Skin epidermis (tissue), 12 donors: ENCODE data around the gene LDLRAD3.

Experiments used
- H3K27ac ChIP-seq, 21 experiments: fragments of 200-600 bp; sonication (generic) in 11 of 21; one replicate each; pipeline ENCODE4 v1.5.0; 2020; ENCODE audit warnings: mild to moderate bottlenecking in 3 of 21, inconsistent platforms in 2 of 21, moderate library complexity in 2 of 21
- H3K4me3 ChIP-seq, 7 experiments: fragments of 200-600 bp; sonication (generic) in 2 of 7; one replicate each; pipeline ENCODE4 v1.5.0; 2020; ENCODE audit warnings: inconsistent platforms in 2 of 7, mild to moderate bottlenecking in 2 of 7, moderate library complexity in 1 of 7

Gene LDLRAD3

GRCh38 chr11:36141956-36142355 is 198.1 kb downstream of the LDLRAD3 start:
- Histone ChIP-seq H3K27ac (no peak overlapping the region), H3K4me3 (no peak overlapping the region)

GRCh38 chr11:36142439-36142838 is 198.6 kb downstream of the LDLRAD3 start:
- Histone ChIP-seq H3K4me3 (no peak overlapping the region), H3K27ac (no peak overlapping the region)

GRCh38 chr11:36142879-36143278 is 199.0 kb downstream of the LDLRAD3 start:
- Histone ChIP-seq H3K27ac (no peak overlapping the region), H3K4me3 (no peak overlapping the region)

GRCh38 chr11:36146437-36146836 is 202.6 kb downstream of the LDLRAD3 start:
- Histone ChIP-seq H3K4me3 (no peak overlapping the region), H3K27ac (no peak overlapping the region)

- no peak overlapping the region for H3K4me3 ChIP-seq
- H3K27ac ChIP-seq: no peak overlapping the region
Observed at GRCh38 chr11:36147491-36147890, 203.6 kb downstream of the LDLRAD3 start.

GRCh38 chr11:36148701-36149100 is 204.8 kb downstream of the LDLRAD3 start:
- Histone ChIP-seq H3K4me3 (no peak overlapping the region), H3K27ac (peak overlapping the region in 1 of 21 experiments; percentile 81)

- Histone ChIP-seq H3K27ac (peak overlapping the region in 10 of 21 experiments; percentile 5 to 81 (median 30)), H3K4me3 (no peak overlapping the region)
Observed at GRCh38 chr11:36149538-36150242, 205.8 kb downstream of the LDLRAD3 start.

- Histone ChIP-seq H3K4me3 (no peak overlapping the region), H3K27ac (peak overlapping the region in 1 of 21 experiments; percentile 81)
Observed at GRCh38 chr11:36150986-36151385, 207.1 kb downstream of the LDLRAD3 start.

GRCh38 chr11:36151933-36152580 is 208.2 kb downstream of the LDLRAD3 start:
- no peak overlapping the region for H3K27ac ChIP-seq

GRCh38 chr11:36153551-36153950 is 209.7 kb downstream of the LDLRAD3 start:
- no peak overlapping the region for H3K27ac ChIP-seq
- no peak overlapping the region for H3K4me3 ChIP-seq

More at GRCh38 chr11:36151933-36152580, 208.2 kb downstream of the LDLRAD3 start:
- no peak overlapping the region for H3K4me3 ChIP-seq

GRCh38 chr11:36155124-36155561 is 211.3 kb downstream of the LDLRAD3 start:
- no peak overlapping the region for H3K4me3 ChIP-seq

GRCh38 chr11:36155770-36156160 is 211.9 kb downstream of the LDLRAD3 start:
- Histone ChIP-seq H3K27ac (peak overlapping the region in 2 of 21 experiments; percentile 26 to 56), H3K4me3 (no peak overlapping the region)

More at GRCh38 chr11:36155124-36155561, 211.3 kb downstream of the LDLRAD3 start:
- peak overlapping the region in 2 of 21 experiments; percentile 5 to 56 for H3K27ac ChIP-seq

- Histone ChIP-seq H3K4me3 (no peak overlapping the region), H3K27ac (peak overlapping the region in 4 of 21 experiments; percentile 2 to 56 (median 22))
Observed at GRCh38 chr11:36156161-36156816, 212.4 kb downstream of the LDLRAD3 start.

- H3K27ac ChIP-seq: peak overlapping the region in 3 of 21 experiments; percentile 17 to 56 (median 26)
- no peak overlapping the region for H3K4me3 ChIP-seq
Observed at GRCh38 chr11:36156817-36157519, 213.1 kb downstream of the LDLRAD3 start.

- Histone ChIP-seq H3K27ac (no peak overlapping the region), H3K4me3 (no peak overlapping the region)
Observed at GRCh38 chr11:36160091-36160490, 216.2 kb downstream of the LDLRAD3 start.

- no peak overlapping the region for H3K27ac ChIP-seq
Observed at GRCh38 chr11:36161572-36161971, 217.7 kb downstream of the LDLRAD3 start.

GRCh38 chr11:36162006-36162882 is 218.4 kb downstream of the LDLRAD3 start:
- Histone ChIP-seq H3K4me3 (no peak overlapping the region), H3K27ac (no peak overlapping the region)

More at GRCh38 chr11:36161572-36161971, 217.7 kb downstream of the LDLRAD3 start:
- no peak overlapping the region for H3K4me3 ChIP-seq

GRCh38 chr11:36162883-36163434 is 219.1 kb downstream of the LDLRAD3 start:
- Histone ChIP-seq H3K27ac (no peak overlapping the region), H3K4me3 (no peak overlapping the region)
